Astrocyte (in vitro differentiated cells and primary cell): ENCODE results near the gene CLCN7. TPM values are rescaled to one million over a fixed set of nuclear protein-coding genes. Genes with fewer than 3 reads are reported as not detected.

Source experiments
- DNase-seq: peaks from one replicate; pipeline ENCODE4 v3.0.0-alpha.2; 2010; ENCODE audit warnings: low read depth
- FAIRE-seq: peaks from 2 replicates; lab custom pipeline; 2011; peaks lifted over from hg19 to GRCh38; lab: Jason Lieb, UNC
- H2AFZ ChIP-seq: 2 replicates; pipeline ENCODE4 v1.6.0; 2012; ENCODE audit warnings: low read depth, low read length, inconsistent platforms
- H3K27ac ChIP-seq: 2 replicates; pipeline ENCODE4 v1.5.1; 2011; ENCODE audit warnings: low read depth, low read length, inconsistent platforms
- H3K27me3 ChIP-seq: 2 replicates; pipeline ENCODE4 v1.6.0; 2011; ENCODE audit warnings: low read length, inconsistent platforms; ENCODE audit not compliant: insufficient read depth
- H3K36me3 ChIP-seq: 2 replicates; pipeline ENCODE4 v1.5.1; 2011; ENCODE audit warnings: low read length, inconsistent platforms; ENCODE audit not compliant: insufficient read depth
- H3K4me1 ChIP-seq: 2 replicates; pipeline ENCODE4 v1.5.1; 2011; ENCODE audit warnings: low read length, inconsistent platforms; ENCODE audit not compliant: insufficient read depth
- H3K4me2 ChIP-seq: 2 replicates; pipeline ENCODE4 v1.6.0; 2012; ENCODE audit warnings: low read length, inconsistent platforms
- H3K4me3 ChIP-seq: 2 replicates; pipeline ENCODE4 v1.5.1; 2011; ENCODE audit warnings: low read depth, mild to moderate bottlenecking, low read length, inconsistent platforms; ENCODE audit not compliant: insufficient read depth
- H3K79me2 ChIP-seq: 2 replicates; pipeline ENCODE4 v1.6.0; 2012; ENCODE audit warnings: mild to moderate bottlenecking, low read length, inconsistent platforms; ENCODE audit not compliant: insufficient read depth
- H3K9ac ChIP-seq: 2 replicates; pipeline ENCODE4 v1.6.0; 2012; ENCODE audit warnings: mild to moderate bottlenecking, low read length, inconsistent platforms
- H3K9me3 ChIP-seq: 2 replicates; pipeline ENCODE4 v1.5.1; 2012; ENCODE audit warnings: low read depth, mild to moderate bottlenecking, low read length, inconsistent platforms; ENCODE audit not compliant: insufficient read depth
- H4K20me1 ChIP-seq: 2 replicates; pipeline ENCODE4 v1.6.0; 2012; ENCODE audit warnings: low read length, inconsistent platforms; ENCODE audit not compliant: insufficient read depth
- H3K27ac Mint-ChIP-seq: one replicate; pipeline ENCODE4 v1.8.0; 2021; ENCODE audit warnings: mild to moderate bottlenecking, mixed read lengths; ENCODE audit not compliant: unreplicated experiment
- H3K27me3 Mint-ChIP-seq: one replicate; pipeline ENCODE4 v1.8.0; 2021; ENCODE audit warnings: low read depth, mixed read lengths; ENCODE audit not compliant: unreplicated experiment
- H3K36me3 Mint-ChIP-seq: one replicate; pipeline ENCODE4 v1.8.0; 2021; ENCODE audit warnings: low read depth, mixed read lengths; ENCODE audit not compliant: unreplicated experiment
- H3K4me1 Mint-ChIP-seq: one replicate; pipeline ENCODE4 v1.8.0; 2021; ENCODE audit warnings: low read depth, mixed read lengths; ENCODE audit not compliant: unreplicated experiment
- H3K4me3 Mint-ChIP-seq: one replicate; pipeline ENCODE4 v1.8.0; 2021; ENCODE audit warnings: mild to moderate bottlenecking, moderate library complexity, mixed read lengths; ENCODE audit not compliant: unreplicated experiment
- H3K9me3 Mint-ChIP-seq: one replicate; pipeline ENCODE4 v1.8.0; 2021; ENCODE audit warnings: mild to moderate bottlenecking, mixed read lengths; ENCODE audit not compliant: unreplicated experiment
- CTCF ChIP-seq: IDR thresholded peaks from 2 replicates; pipeline ENCODE4 v1.5.1; 2011; ENCODE audit warnings: low read depth, mild to moderate bottlenecking, inconsistent platforms, low read length, moderate library complexity; ENCODE audit not compliant: insufficient read depth
- EZH2 ChIP-seq: IDR thresholded peaks from 2 replicates; pipeline ENCODE4 v1.6.1; 2012; ENCODE audit warnings: mild to moderate bottlenecking, low read length, inconsistent platforms; ENCODE audit not compliant: insufficient read depth
- total RNA-seq: library from RNA; stranded (reverse); gene quantifications from 2 replicates; pipeline ENCODE4 v1.2.1, GENCODE V29; 2021

Gene CLCN7
- total RNA-seq, 1 donor from 2014 or later, result 66.7 TPM

GRCh38 chr16:1477033-1477432 lies 2.2 kb upstream of the CLCN7 start:
- no peak for FAIRE-seq
- no peak overlapping the region for H3K27ac ChIP-seq
- TF ChIP-seq EZH2, result no peak
- TF ChIP-seq CTCF, result no peak
- no peaks in the 10 kb centered on the region for H3K27me3 ChIP-seq
- no peak overlapping the region for H2AFZ ChIP-seq
- peaks cover 5% of the 10 kb centered on the region for H4K20me1 ChIP-seq
- H3K4me2 ChIP-seq, result no peak overlapping the region
- H3K36me3 ChIP-seq, result no peaks in the 10 kb centered on the region
- peaks cover 14% of the 10 kb centered on the region for H3K9me3 Mint-ChIP-seq
- no peak overlapping the region for H3K4me3 Mint-ChIP-seq
- peaks cover 19% of the 10 kb centered on the region for H3K79me2 ChIP-seq
- DNase-seq, result no peak
- no peak overlapping the region for H3K9ac ChIP-seq
- H3K36me3 Mint-ChIP-seq, result no peaks in the 10 kb centered on the region
- peaks cover 3% of the 10 kb centered on the region for H3K4me1 Mint-ChIP-seq
- H3K9me3 ChIP-seq, result no peaks in the 10 kb centered on the region
- no peak overlapping the region for H3K4me3 ChIP-seq
- H3K4me1 ChIP-seq, result peaks cover 18% of the 10 kb centered on the region
- H3K27me3 Mint-ChIP-seq, result peaks cover 14% of the 10 kb centered on the region
- H3K27ac Mint-ChIP-seq, result peak overlapping the region; percentile 66

GRCh38 chr16:1475552-1476114 lies 805 bp upstream of the CLCN7 start:
- Histone ChIP-seq H3K27ac (peak overlapping the region; percentile 73), H4K20me1 (peaks cover 18% of the 10 kb centered on the region), H3K79me2 (peaks cover 33% of the 10 kb centered on the region), H3K27me3 (no peaks in the 10 kb centered on the region), H3K9ac (peak overlapping the region; percentile 94), H3K36me3 (no peaks in the 10 kb centered on the region), H3K4me3 (peak overlapping the region; percentile 68), H3K4me2 (peak overlapping the region; percentile 92), H2AFZ (peak overlapping the region; percentile 87), H3K4me1 (peaks cover 26% of the 10 kb centered on the region), H3K9me3 (no peaks in the 10 kb centered on the region)
- FAIRE-seq (no peak), DNase-seq (no peak)
- TF ChIP-seq CTCF (no peak), EZH2 (no peak)
- Mint-ChIP-seq H3K27me3 (peaks cover 5% of the 10 kb centered on the region), H3K36me3 (peaks cover 2% of the 10 kb centered on the region), H3K27ac (peak overlapping the region; percentile 66), H3K9me3 (peaks cover 14% of the 10 kb centered on the region), H3K4me3 (peak overlapping the region; percentile 80), H3K4me1 (peaks cover 10% of the 10 kb centered on the region)

DNA sequence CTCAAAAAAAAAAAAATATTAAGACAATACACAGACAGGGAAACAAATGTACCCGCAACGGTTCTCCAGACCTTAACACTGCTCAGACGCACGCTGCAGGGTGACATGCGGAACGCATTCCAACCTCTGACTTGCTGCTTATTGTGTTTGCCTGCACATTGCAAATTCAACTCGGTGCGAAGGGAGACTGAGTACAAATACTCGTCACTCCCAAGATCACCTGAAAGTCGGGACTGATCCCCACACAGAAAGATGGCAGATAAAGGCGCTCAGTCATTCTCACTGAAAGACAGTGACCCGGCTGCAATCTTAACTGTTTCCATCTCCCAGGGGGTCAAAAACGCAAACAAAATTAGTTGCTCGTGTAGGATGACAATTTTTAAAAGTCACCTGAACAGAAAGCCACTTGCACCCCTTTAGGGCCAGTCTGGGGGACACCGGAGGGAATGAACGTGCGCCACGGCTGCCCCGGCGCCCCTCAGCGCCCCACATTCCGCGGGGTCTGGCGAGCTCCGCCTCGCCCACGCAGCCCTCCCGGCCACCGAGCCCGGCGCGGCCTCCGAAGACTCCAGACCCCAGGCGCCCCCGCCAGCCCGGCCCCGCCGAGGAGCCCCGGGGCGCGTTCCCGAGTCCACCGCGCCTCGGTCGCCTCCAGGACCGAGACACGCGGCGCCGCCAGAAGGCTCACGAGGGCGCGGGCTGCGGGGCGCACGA lies 589 bp downstream of the CLCN7 start:
- Mint-ChIP-seq H3K4me3 (peak overlapping the region; percentile 83), H3K36me3 (peaks cover 2% of the 10 kb centered on the region), H3K4me1 (peaks cover 16% of the 10 kb centered on the region), H3K9me3 (peaks cover 14% of the 10 kb centered on the region), H3K27ac (no peak overlapping the region), H3K27me3 (peaks cover 3% of the 10 kb centered on the region)
- peak; percentile 10 for DNase-seq
- Histone ChIP-seq H3K27me3 (no peaks in the 10 kb centered on the region), H3K9me3 (no peaks in the 10 kb centered on the region), H3K4me1 (peaks cover 31% of the 10 kb centered on the region), H3K9ac (peak overlapping the region; percentile 94), H3K36me3 (no peaks in the 10 kb centered on the region), H3K4me2 (peak overlapping the region; percentile 92), H3K27ac (peak overlapping the region; percentile 73), H4K20me1 (peaks cover 24% of the 10 kb centered on the region), H2AFZ (peak overlapping the region; percentile 87), H3K79me2 (peaks cover 47% of the 10 kb centered on the region), H3K4me3 (peak overlapping the region; percentile 68)
- no peak for TF ChIP-seq EZH2
- TF ChIP-seq CTCF, result no peak
- no peak for FAIRE-seq
